Activated CD4-positive, alpha-beta T cell treated with anti-CD3 and anti-CD28 coated beads for 36 hours (primary cell): Measurements from ENCODE around the gene EIF4G2. TPM values are rescaled to one million over a fixed set of nuclear protein-coding genes. Genes with fewer than 3 reads are reported as not detected.
A peak's percentile ranks its signal among the peaks of the same experiment; 100 is the strongest.

Experiments
- ATAC-seq: fragments of 200-7000 bp; cut with Tn5 transposase; one replicate; pipeline ENCODE4 v1.10.0; 2021; ENCODE audit warnings: mild to moderate bottlenecking, moderate library complexity
- CTCF ChIA-PET: fragments of 350-600 bp; sonication (Branson Sonifier 250); formaldehyde crosslinking; loops from one replicate; lab custom pipeline; 2021; ENCODE audit warnings: antibody characterized with exemption; lab: Charles Lee
- POLR2A ChIA-PET: fragments of 350-600 bp; sonication (Branson Sonifier 250); formaldehyde crosslinking; loops from one replicate; lab custom pipeline; 2021; ENCODE audit warnings: antibody characterized with exemption, inconsistent platforms; lab: Charles Lee
- DNase-seq: peaks from one replicate; pipeline ENCODE4 v3.0.0-alpha.2; 2020
- H3K27ac Mint-ChIP-seq: one replicate; pipeline ENCODE4 v1.8.0; 2021; ENCODE audit warnings: mixed read lengths
- H3K27me3 Mint-ChIP-seq: one replicate; pipeline ENCODE4 v1.8.0; 2021; ENCODE audit warnings: mixed read lengths
- H3K36me3 Mint-ChIP-seq: one replicate; pipeline ENCODE4 v1.8.0; 2021; ENCODE audit warnings: low read depth, mixed read lengths
- H3K4me1 Mint-ChIP-seq: one replicate; pipeline ENCODE4 v1.8.0; 2021; ENCODE audit warnings: mixed read lengths
- H3K4me3 Mint-ChIP-seq: one replicate; pipeline ENCODE4 v1.8.0; 2021; ENCODE audit warnings: mild to moderate bottlenecking, moderate library complexity, mixed read lengths
- H3K9me3 Mint-ChIP-seq: one replicate; pipeline ENCODE4 v1.8.0; 2021; ENCODE audit warnings: low read depth, mixed read lengths
- intact Hi-C, 2 experiments: fragments of 100-400 bp; cut with DNase I in 1 of 2; cut with micrococcal nuclease in 1 of 2; formaldehyde crosslinking; loops; one replicate each; pipeline versions ENCODE4 v1.14.2 to v1.15.1; 2022 to 2024; cut with DNase I, micrococcal nuclease
- total RNA-seq, 2 experiments: library from RNA; stranded (reverse); gene quantifications; one replicate each; pipeline ENCODE4 v1.2.3, GENCODE V29; 2021

The EIF4G2 gene
- total RNA-seq, 2 experiments from 2014 or later = 953 to 1,693 TPM

DNA sequence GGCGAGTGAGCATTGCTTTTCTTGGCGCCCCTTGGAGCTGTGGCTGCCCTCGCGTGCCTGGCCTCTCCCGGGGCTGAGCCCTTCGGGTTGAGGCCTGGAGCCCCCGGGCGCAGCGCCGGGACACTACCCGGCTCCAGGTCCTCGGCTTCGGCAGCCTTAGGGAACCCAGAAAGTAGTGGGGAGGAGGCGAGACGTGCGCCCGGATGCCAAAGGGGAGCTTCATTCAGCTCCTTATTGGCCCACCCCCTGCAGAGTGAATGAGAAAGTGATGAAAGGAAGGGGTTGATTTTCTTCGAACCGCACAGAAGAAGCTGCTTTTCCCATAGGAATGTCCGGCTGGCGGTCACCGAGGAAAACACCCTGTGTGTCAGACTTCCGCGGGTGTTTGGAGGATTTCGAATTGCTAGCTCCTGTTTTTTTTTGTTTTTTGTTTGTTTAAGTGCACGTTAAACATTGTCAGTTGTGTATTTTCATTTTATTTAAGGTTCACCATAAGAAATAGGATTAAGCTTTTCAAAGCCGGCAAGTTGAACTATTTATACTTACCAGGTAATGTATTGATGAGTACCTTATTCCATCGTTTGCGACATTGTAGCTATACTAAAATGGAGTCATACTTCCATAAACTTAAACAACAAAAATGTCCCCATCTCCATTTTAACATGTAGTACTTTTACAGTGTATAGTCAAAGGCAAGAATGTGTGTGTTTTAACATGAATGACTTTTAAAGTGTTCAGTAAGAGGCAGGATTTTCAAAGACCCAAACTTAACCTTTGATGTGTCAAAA lies 841 bp upstream of the EIF4G2 start:
- Mint-ChIP-seq H3K4me3 (peak overlapping the region; percentile 93), H3K9me3 (no peaks in the 10 kb centered on the region), H3K36me3 (peaks cover 42% of the 10 kb centered on the region), H3K27ac (peak overlapping the region; percentile 96), H3K4me1 (peaks cover 38% of the 10 kb centered on the region), H3K27me3 (peaks cover 2% of the 10 kb centered on the region)
- ATAC-seq (peak; percentile 11), DNase-seq (peak; percentile 59)
- CTCF ChIA-PET = interaction anchor here (0.7 to 2.8 kb wide), 16 partner anchors 11 to 1195 kb away, joined by 3 to 23 read pairs (median 5); partner anchors contain the start of gene ZBED5
- POLR2A ChIA-PET = interaction anchor here (0.7 to 3.1 kb wide), 20 partner anchors 10 to 1034 kb away, joined by 3 to 61 read pairs (median 6); partner anchors contain the start of genes CTR9, RNF141 and ZBED5
- intact Hi-C loops = loop anchor here (1.0 to 10.0 kb wide), 7 partner anchors 49 to 1495 kb away; partner anchors contain the start of genes ZBED5 (in 2 of the 2), GALNT18 (in 1 of the 2), RNF141 (in 1 of the 2) and TMEM41B (in 1 of the 2)

DNA sequence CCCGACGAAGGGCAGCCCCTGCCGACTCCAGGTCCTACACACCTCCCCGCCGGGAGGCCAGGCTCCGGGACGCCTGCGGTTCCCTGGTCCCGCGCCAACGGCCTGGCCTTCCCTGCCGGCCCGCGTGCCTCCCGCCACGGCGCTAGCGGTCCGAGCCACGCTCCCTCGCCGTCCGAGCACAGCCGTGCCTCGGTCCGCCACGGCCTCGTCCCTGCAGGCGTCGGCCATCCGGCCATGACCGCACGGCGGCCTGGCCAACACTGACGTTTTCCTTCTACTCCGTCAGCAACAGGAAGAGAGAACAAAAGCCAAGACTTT lies 532 bp downstream of the EIF4G2 start:
- CTCF ChIA-PET = interaction anchor here (1.0 to 2.8 kb wide), 6 partner anchors 10 to 119 kb away, joined by 3 to 23 read pairs (median 6); partner anchors contain the start of gene ZBED5
- ATAC-seq = no peak

DNA sequence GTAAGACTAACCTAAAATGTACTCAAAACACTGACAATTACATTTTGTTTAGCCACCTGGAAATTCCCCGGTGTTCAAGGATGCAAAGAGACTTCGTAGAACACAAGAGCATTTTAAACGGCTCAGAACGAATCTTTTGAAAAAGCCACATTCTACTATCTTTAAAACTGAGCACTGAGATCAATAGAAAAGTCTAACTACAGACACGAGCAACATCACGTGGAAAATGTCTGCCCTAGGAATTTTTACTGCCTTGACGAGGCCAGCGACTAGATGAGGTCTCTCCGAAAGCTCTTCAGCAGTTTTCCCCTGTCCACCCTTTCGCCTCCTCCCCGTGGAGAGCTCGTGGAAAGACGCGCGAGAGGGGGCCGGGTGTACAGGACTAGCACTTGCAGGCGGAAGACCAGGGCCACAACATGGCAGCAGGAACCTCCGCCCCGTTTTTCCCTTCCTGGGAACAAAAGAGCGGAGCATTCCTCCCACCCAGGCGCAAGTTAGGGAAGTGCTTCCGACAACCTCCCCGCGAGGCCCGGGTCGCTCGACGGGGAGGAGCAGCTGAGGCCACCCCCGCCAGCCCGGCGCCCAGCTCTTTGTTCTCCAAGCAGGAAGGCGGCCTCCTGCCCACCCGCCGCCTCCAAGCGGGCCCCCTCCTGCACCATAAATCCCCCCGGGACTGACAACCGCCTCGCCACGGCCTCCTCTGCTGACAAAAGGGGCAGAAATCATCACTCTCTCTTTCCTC lies 1.1 kb downstream of the EIF4G2 start:
- Mint-ChIP-seq H3K27ac (peak overlapping the region; percentile 96), H3K4me1 (peaks cover 50% of the 10 kb centered on the region), H3K27me3 (no peaks in the 10 kb centered on the region), H3K36me3 (peaks cover 59% of the 10 kb centered on the region), H3K4me3 (peak overlapping the region; percentile 93), H3K9me3 (no peaks in the 10 kb centered on the region)
- intact Hi-C loops = loop anchor here (1.0 to 10.0 kb wide), 10 partner anchors 56 to 1493 kb away; partner anchors contain the start of genes CTR9 (in 2 of the 2), GALNT18 (in 1 of the 2), RNF141 (in 1 of the 2) and TMEM41B (in 1 of the 2)
- ChIA-PET CTCF (interaction anchor here (2.8 kb wide), 1 partner anchor 51 kb away, joined by 23 read pairs; the partner anchor contains the start of gene ZBED5), POLR2A (interaction anchor here (0.6 to 3.1 kb wide), 10 partner anchors 8 to 1036 kb away, joined by 3 to 32 read pairs (median 6); partner anchors contain the start of genes CTR9 and ZBED5)
- DNase-seq = peak; percentile 61
- ATAC-seq = no peak

More for the DNA sequence above, 532 bp downstream of the EIF4G2 start:
- intact Hi-C loops = loop anchor here (1.0 to 10.0 kb wide), 10 partner anchors 57 to 1493 kb away; partner anchors contain the start of genes CTR9 (in 2 of the 2), GALNT18 (in 1 of the 2), RNF141 (in 1 of the 2) and TMEM41B (in 1 of the 2)
- peak overlapping the region; percentile 96 for H3K27ac Mint-ChIP-seq
- H3K4me1 Mint-ChIP-seq = peaks cover 48% of the 10 kb centered on the region
- DNase-seq = no peak
- POLR2A ChIA-PET = interaction anchor here (0.6 to 3.1 kb wide), 17 partner anchors 9 to 1035 kb away, joined by 3 to 61 read pairs (median 8); partner anchors contain the start of genes CTR9, RNF141 and ZBED5
- no peaks in the 10 kb centered on the region for H3K9me3 Mint-ChIP-seq
- peaks cover 54% of the 10 kb centered on the region for H3K36me3 Mint-ChIP-seq
- H3K4me3 Mint-ChIP-seq = peak overlapping the region; percentile 93
- H3K27me3 Mint-ChIP-seq = peaks cover 2% of the 10 kb centered on the region

DNA sequence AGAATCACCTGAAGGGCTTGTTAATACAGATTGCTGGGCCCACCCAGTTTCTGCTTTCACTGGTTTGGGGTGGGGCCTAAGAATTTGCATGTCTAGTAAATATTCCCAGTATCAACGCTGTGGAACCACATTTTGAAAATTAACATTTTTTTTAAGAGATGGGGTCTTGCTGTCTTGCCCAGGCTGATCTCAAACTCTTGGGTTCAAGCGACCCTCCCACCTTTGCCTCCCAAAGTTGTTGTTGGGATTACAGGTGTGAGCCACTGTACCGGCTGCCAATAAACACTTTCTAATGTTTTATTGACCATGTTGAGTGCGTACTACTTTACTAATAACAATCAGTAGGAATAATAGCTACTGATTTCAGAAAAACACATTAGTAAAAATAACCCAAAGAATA lies 2.5 kb downstream of the EIF4G2 start:
- Mint-ChIP-seq H3K9me3 (no peaks in the 10 kb centered on the region), H3K36me3 (peaks cover 70% of the 10 kb centered on the region), H3K4me1 (peaks cover 63% of the 10 kb centered on the region), H3K27ac (peak overlapping the region; percentile 96), H3K27me3 (no peaks in the 10 kb centered on the region), H3K4me3 (peak overlapping the region; percentile 93)
- CTCF ChIA-PET = interaction anchor here (0.5 to 5.1 kb wide), 4 partner anchors 13 to 372 kb away, joined by 3 to 60 read pairs (median 4); partner anchors contain the start of gene RNF141
- POLR2A ChIA-PET = interaction anchor here (0.6 to 1.1 kb wide), 3 partner anchors 10 to 51 kb away, joined by 3 to 5 read pairs (median 3); no protein-coding TSS in a partner anchor
- ATAC-seq (no peak), DNase-seq (peak; percentile 20)
- intact Hi-C loops = loop anchor here (5.0 to 10.0 kb wide), 2 partner anchors 349 to 1036 kb away; partner anchors contain the start of gene USP47 (in 1 of the 2)

DNA sequence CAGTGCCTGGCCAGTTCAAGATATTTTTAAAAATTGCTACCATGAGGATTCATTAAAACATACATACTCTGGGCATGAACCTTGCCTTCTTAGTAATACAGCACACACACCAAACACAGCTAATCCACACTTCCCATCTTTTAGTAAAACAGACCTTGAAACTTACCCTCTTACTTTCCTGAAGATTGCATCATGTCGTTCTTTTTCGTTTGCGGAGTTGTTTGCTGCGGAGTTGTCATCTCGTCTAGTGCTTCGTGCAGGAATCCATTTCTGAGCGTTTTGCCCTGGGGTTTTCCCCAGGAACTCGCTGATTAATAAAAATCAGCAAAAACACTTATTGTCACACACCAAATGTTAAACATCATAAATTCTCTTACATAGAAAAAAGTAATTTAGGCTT lies 3.0 kb downstream of the EIF4G2 start:
- Mint-ChIP-seq H3K4me3 (peak overlapping the region; percentile 93), H3K9me3 (no peaks in the 10 kb centered on the region), H3K36me3 (peaks cover 75% of the 10 kb centered on the region), H3K4me1 (peaks cover 67% of the 10 kb centered on the region), H3K27me3 (no peaks in the 10 kb centered on the region), H3K27ac (peak overlapping the region; percentile 96)
- CTCF ChIA-PET = interaction anchor here (0.5 to 5.1 kb wide), 5 partner anchors 13 to 372 kb away, joined by 3 to 60 read pairs (median 3); partner anchors contain the start of gene RNF141
- no peak for DNase-seq
- POLR2A ChIA-PET = interaction anchor here (1.1 kb wide), 1 partner anchor 52 kb away, joined by 3 read pairs; no protein-coding TSS in a partner anchor
- no peak for ATAC-seq
- intact Hi-C loops = loop anchor here (5.0 to 10.0 kb wide), 2 partner anchors 349 to 1037 kb away; partner anchors contain the start of gene USP47 (in 1 of the 2)

DNA sequence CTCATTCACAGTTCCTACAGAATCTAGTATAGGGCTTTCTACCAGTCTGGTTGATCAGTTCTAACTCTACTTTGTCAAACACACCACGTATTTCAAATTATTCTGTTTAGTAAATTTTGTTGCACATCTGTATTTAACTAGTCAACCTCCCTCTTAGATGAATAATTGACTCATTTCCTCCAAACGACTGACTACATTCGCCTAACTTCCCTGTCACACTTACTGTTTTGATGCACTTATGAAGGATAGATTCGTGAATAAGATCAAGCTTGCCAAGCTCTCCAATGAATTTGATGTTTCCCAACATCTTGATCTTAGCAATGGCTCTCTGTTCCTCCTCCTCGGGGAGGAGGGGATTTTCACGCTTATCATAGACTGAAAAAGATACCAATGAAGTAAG lies 5.0 kb downstream of the EIF4G2 start:
- ChIA-PET CTCF (interaction anchor here (0.6 to 5.1 kb wide), 6 partner anchors 8 to 1036 kb away, joined by 3 to 60 read pairs (median 4); partner anchors contain the start of gene ZBED5), POLR2A (interaction anchor here (0.6 to 2.0 kb wide), 7 partner anchors 11 to 1238 kb away, joined by 3 to 9 read pairs (median 4); partner anchors contain the start of gene ZBED5)
- H3K27me3 Mint-ChIP-seq = no peaks in the 10 kb centered on the region
- H3K9me3 Mint-ChIP-seq = no peaks in the 10 kb centered on the region
- intact Hi-C loops = loop anchor here in 1 of 2 experiments (10.0 kb wide), 1 partner anchor 351 kb away; no protein-coding TSS in a partner anchor
- H3K36me3 Mint-ChIP-seq = peaks cover 94% of the 10 kb centered on the region
- peaks cover 77% of the 10 kb centered on the region for H3K4me1 Mint-ChIP-seq
- H3K4me3 Mint-ChIP-seq = no peak overlapping the region
- DNase-seq (no peak), ATAC-seq (no peak)
- peak overlapping the region; percentile 75 for H3K27ac Mint-ChIP-seq

DNA sequence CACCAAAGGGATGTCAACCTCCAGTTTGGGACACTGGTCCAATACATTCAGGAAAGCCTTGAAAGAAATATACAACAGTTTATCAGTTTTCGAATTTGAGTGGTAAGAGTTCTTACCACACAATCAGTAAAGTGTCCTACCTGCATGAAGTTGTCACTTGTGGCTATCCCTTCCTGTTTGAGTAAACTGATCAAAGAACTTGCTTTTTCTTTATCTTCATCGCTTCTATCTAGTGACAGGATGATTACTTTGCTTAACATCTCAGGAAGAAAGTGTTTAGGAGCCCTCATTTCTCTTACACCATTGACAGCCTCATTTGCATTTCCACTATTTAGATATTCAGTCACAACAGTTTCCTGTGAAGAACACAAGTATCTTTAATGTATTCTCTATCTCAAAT lies 8.4 kb downstream of the EIF4G2 start:
- ChIA-PET POLR2A (interaction anchor here (0.6 to 4.1 kb wide), 3 partner anchors 8 to 357 kb away, joined by 3 to 32 read pairs (median 6); partner anchors contain the start of gene EIF4G2), CTCF (interaction anchor here (0.7 to 1.3 kb wide), 3 partner anchors 29 to 50 kb away, joined by 3 read pairs; no protein-coding TSS in a partner anchor)
- H3K9me3 Mint-ChIP-seq = no peaks in the 10 kb centered on the region
- ATAC-seq = no peak
- intact Hi-C loops = loop anchor here in 1 of 2 experiments (10.0 kb wide), 1 partner anchor 355 kb away; no protein-coding TSS in a partner anchor
- no peak overlapping the region for H3K4me3 Mint-ChIP-seq
- H3K27me3 Mint-ChIP-seq = no peaks in the 10 kb centered on the region
- peaks cover 85% of the 10 kb centered on the region for H3K36me3 Mint-ChIP-seq
- H3K27ac Mint-ChIP-seq = peak overlapping the region; percentile 75
- H3K4me1 Mint-ChIP-seq = peaks cover 75% of the 10 kb centered on the region
- DNase-seq = no peak

DNA sequence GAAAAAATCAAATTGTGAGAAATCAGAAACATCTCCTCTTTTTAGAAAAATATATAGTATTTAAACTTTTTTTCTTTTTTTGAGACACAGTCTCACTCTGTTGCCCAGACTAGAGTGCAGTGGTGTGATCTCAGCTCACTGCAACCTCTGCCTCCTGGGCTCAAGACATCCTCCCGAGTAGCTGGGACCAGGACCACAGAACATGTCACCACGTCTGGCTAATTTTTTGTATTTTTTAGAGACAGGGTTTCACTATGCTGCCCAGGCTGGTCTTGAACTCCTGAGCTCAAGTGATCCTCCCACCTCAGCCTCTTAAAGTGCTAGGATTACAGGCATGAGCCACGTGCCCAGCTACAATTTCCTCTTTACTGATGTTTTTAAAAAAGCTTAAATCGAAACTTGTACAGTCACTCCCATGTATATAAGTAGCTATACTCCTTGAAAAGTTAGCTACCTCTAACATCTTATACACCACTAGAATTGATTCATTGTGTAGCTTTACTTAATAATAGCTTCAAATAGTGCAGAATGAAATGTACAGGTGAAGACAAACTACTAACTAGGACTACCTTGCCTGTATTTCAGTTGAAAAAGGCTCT lies 10.3 kb downstream of the EIF4G2 start:
- DNase-seq (no peak), ATAC-seq (peak; percentile 64)
- peaks cover 65% of the 10 kb centered on the region for H3K4me1 Mint-ChIP-seq
- intact Hi-C loops = no loop called here
- H3K9me3 Mint-ChIP-seq = no peaks in the 10 kb centered on the region
- no peaks in the 10 kb centered on the region for H3K27me3 Mint-ChIP-seq
- CTCF ChIA-PET = interaction anchor here (0.6 to 1.3 kb wide), 6 partner anchors 11 to 358 kb away, joined by 3 to 4 read pairs (median 3); partner anchors contain the start of gene EIF4G2
- peaks cover 70% of the 10 kb centered on the region for H3K36me3 Mint-ChIP-seq
- peak overlapping the region; percentile 70 for H3K27ac Mint-ChIP-seq
- POLR2A ChIA-PET = interaction anchor here (0.6 to 4.1 kb wide), 2 partner anchors 10 to 28 kb away, joined by 5 to 32 read pairs; partner anchors contain the start of gene EIF4G2
- no peak overlapping the region for H3K4me3 Mint-ChIP-seq

DNA sequence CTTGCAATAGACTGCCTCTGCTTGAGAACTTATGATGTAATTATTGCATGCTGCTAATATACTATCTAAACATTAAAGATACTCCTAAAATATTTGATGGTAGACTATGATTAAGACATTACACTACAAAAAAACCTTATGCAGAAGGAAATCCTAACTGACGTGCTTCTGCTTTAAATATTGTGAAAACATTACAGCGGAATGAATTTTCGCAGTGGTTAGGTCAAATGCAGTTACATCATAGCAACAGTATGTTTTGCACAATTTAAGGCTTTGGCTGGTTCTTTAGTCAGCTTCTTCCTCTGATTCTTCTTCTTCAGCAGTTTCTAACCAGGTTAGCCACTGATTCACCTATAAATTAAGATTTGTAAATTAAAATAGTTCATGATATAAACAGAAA lies 11.2 kb downstream of the EIF4G2 start:
- peaks cover 67% of the 10 kb centered on the region for H3K4me1 Mint-ChIP-seq
- no peaks in the 10 kb centered on the region for H3K9me3 Mint-ChIP-seq
- H3K4me3 Mint-ChIP-seq = no peak overlapping the region
- intact Hi-C loops = no loop called here
- peaks cover 3% of the 10 kb centered on the region for H3K27me3 Mint-ChIP-seq
- no peak for DNase-seq
- ChIA-PET CTCF (interaction anchor here (1.3 kb wide), 1 partner anchor 15 kb away, joined by 3 read pairs; no protein-coding TSS in a partner anchor), POLR2A (interaction anchor here (4.1 kb wide), 1 partner anchor 11 kb away, joined by 32 read pairs; the partner anchor contains the start of gene EIF4G2)
- ATAC-seq = no peak
- peaks cover 62% of the 10 kb centered on the region for H3K36me3 Mint-ChIP-seq
- H3K27ac Mint-ChIP-seq = no peak overlapping the region
